Measurements from ENCODE around the gene ISOC2.
"Not testable (repeated sequence)": the region's sequence is repeated elsewhere in the genome, so short reads cannot be mapped to it uniquely, and the experiment has no call there.

ISOC2 gene

GRCh38 chr19:55451965-55452748 is 9.3 kb downstream of the ISOC2 start:
- no peak for TF ChIP-seq CTCF (conservative IDR thresholded peaks at IDR 0.05; ENCODE audit: control insufficient read depth, insufficient read depth, low read depth, low read length)
- H3K4me3 ChIP-seq (ENCODE audit: control insufficient read depth, low read depth, low read length) = no peak overlapping the region
- no peak for DNase-seq (ENCODE audit: low read depth)

- H3K4me3 ChIP-seq (ENCODE audit: control insufficient read depth, low read depth, low read length) = no peak overlapping the region
- no peak for DNase-seq (ENCODE audit: low read depth)
- TF ChIP-seq CTCF (conservative IDR thresholded peaks at IDR 0.05; ENCODE audit: control insufficient read depth, insufficient read depth, low read depth, low read length) = no peak
These were observed 10.1 kb downstream of the ISOC2 start for GRCh38 chr19:55451163-55451964.

GRCh38 chr19:55449469-55449868 is 12.0 kb downstream of the ISOC2 start:
- no peak for DNase-seq (ENCODE audit: low read depth)
- TF ChIP-seq CTCF (conservative IDR thresholded peaks at IDR 0.05; ENCODE audit: control insufficient read depth, insufficient read depth, low read depth, low read length) = no peak
- no peak overlapping the region for H3K4me3 ChIP-seq (ENCODE audit: control insufficient read depth, low read depth, low read length)

GRCh38 chr19:55448175-55448490 is 13.3 kb downstream of the ISOC2 start:
- not testable (repeated sequence) for DNase-seq (ENCODE audit: low read depth); H3K4me3 ChIP-seq (ENCODE audit: control insufficient read depth, low read depth, low read length)

- TF ChIP-seq CTCF (conservative IDR thresholded peaks at IDR 0.05; ENCODE audit: control insufficient read depth, insufficient read depth, low read depth, low read length) = no peak
- peak; percentile 35 for DNase-seq (ENCODE audit: low read depth)
- no peak overlapping the region for H3K4me3 ChIP-seq (ENCODE audit: control insufficient read depth, low read depth, low read length)
These were observed 13.8 kb downstream of the ISOC2 start for GRCh38 chr19:55447421-55448174.

GRCh38 chr19:55446060-55446459 is 15.4 kb downstream of the ISOC2 start:
- no peak for DNase-seq (ENCODE audit: low read depth)
- TF ChIP-seq CTCF (conservative IDR thresholded peaks at IDR 0.05; ENCODE audit: control insufficient read depth, insufficient read depth, low read depth, low read length) = no peak
- no peak overlapping the region for H3K4me3 ChIP-seq (ENCODE audit: control insufficient read depth, low read depth, low read length)

GRCh38 chr19:55444646-55445045 is 16.8 kb downstream of the ISOC2 start:
- H3K4me3 ChIP-seq (ENCODE audit: control insufficient read depth, low read depth, low read length) = no peak overlapping the region
- TF ChIP-seq CTCF (conservative IDR thresholded peaks at IDR 0.05; ENCODE audit: control insufficient read depth, insufficient read depth, low read depth, low read length) = no peak
- no peak for DNase-seq (ENCODE audit: low read depth)
